B cell (primary cell): ENCODE measurements around the gene TWF2. TPM values are rescaled to one million over a fixed set of nuclear protein-coding genes. Genes with fewer than 3 reads are reported as not detected.

Source experiments
- ATAC-seq: fragments of 200-7000 bp; cut with Tn5 transposase; one replicate; pipeline ENCODE4 v1.10.0; 2021; ENCODE audit warnings: low read depth, mild to moderate bottlenecking, moderate number of reproducible peaks, moderate library complexity
- CTCF ChIA-PET: fragments of 350-600 bp; sonication (Branson Sonifier 250); formaldehyde crosslinking; loops from one replicate; lab custom pipeline; 2021; ENCODE audit warnings: antibody characterized with exemption, inconsistent platforms; lab: Charles Lee
- POLR2A ChIA-PET: fragments of 350-600 bp; sonication (Branson Sonifier 250); formaldehyde crosslinking; loops from one replicate; lab custom pipeline; 2021; ENCODE audit warnings: antibody characterized with exemption; lab: Charles Lee
- DNase-seq: peaks from one replicate; pipeline ENCODE4 v3.0.0; 2013
- H2AFZ ChIP-seq: 2 replicates; pipeline ENCODE4 v1.6.1; 2012; ENCODE audit warnings: mild to moderate bottlenecking, low read depth, low read length; ENCODE audit not compliant: insufficient read depth, poor library complexity, severe bottlenecking
- H3K27ac ChIP-seq, 2 donors: 1 replicate in 1 of 2; 2 replicates in 1 of 2; pipeline ENCODE4 v1.5.1; 2012 to 2013; ENCODE audit warnings: low read length in 2 of 2, mild to moderate bottlenecking in 2 of 2, moderate library complexity in 1 of 2
- H3K27me3 ChIP-seq, 4 experiments: fragments of 200-600 bp in 1 of 4; sonication (generic) in 1 of 4; replicated peaks in 1 of 4; 1 replicate in 2 of 4; 2 replicates in 2 of 4; pipeline versions ENCODE4 v1.6.1 to v1.7.0; 2013 to 2016; ENCODE audit warnings: low read length in 3 of 4, mild to moderate bottlenecking in 2 of 4, mixed read lengths in 1 of 4, moderate library complexity in 1 of 4; ENCODE audit not compliant: insufficient read depth in 4 of 4, control insufficient read depth in 3 of 4; ENCODE audit errors: control extremely low read depth in 1 of 4
- H3K36me3 ChIP-seq, 2 experiments: replicated peaks in 1 of 2; 1 replicate in 1 of 2; 2 replicates in 1 of 2; pipeline versions ENCODE4 v1.6.1 to v1.7.1; 2013; ENCODE audit warnings: low read length in 1 of 2; ENCODE audit not compliant: insufficient read depth in 2 of 2, control insufficient read depth in 1 of 2; ENCODE audit errors: control extremely low read depth in 1 of 2, extremely low read depth in 1 of 2
- H3K4me1 ChIP-seq, 2 donors: fragments of 200-600 bp in 1 of 2; sonication (generic) in 1 of 2; 1 replicate in 1 of 2; 2 replicates in 1 of 2; pipeline versions ENCODE4 v1.5.1 to v1.6.1; 2013 to 2017; ENCODE audit warnings: low read length in 2 of 2; ENCODE audit not compliant: control insufficient read depth in 2 of 2, insufficient read depth in 2 of 2
- H3K4me2 ChIP-seq: replicated peaks from 2 replicates; pipeline ENCODE3; 2012; ENCODE audit warnings: mild to moderate bottlenecking, low read depth, low read length; ENCODE audit not compliant: poor library complexity, severe bottlenecking
- H3K4me3 ChIP-seq, 5 experiments: fragments of 200-600 bp in 1 of 5; sonication (generic) in 1 of 5; 1 replicate in 3 of 5; 2 replicates in 2 of 5; pipeline versions ENCODE4 v1.5.1 to v1.7.0; 2011 to 2016; ENCODE audit warnings: low read length in 4 of 5, mild to moderate bottlenecking in 4 of 5, low read depth in 2 of 5, control low read depth in 1 of 5, moderate library complexity in 1 of 5; ENCODE audit not compliant: insufficient read depth in 1 of 5; ENCODE audit errors: control extremely low read depth in 1 of 5, extremely low read depth in 1 of 5
- H3K79me2 ChIP-seq: fragments of 200-600 bp; sonication (generic); one replicate; pipeline ENCODE4 v1.6.0; 2016; ENCODE audit warnings: low read length; ENCODE audit not compliant: control insufficient read depth, insufficient read depth
- H3K9ac ChIP-seq: fragments of 200-600 bp; sonication (generic); 2 replicates; pipeline ENCODE4 v1.6.1; 2017; ENCODE audit warnings: mild to moderate bottlenecking, low read length, moderate library complexity
- H3K9me3 ChIP-seq, 3 donors: one replicate each; pipeline versions ENCODE4 v1.6.1 to v1.7.1; 2013; ENCODE audit warnings: low read length in 2 of 3; ENCODE audit not compliant: control insufficient read depth in 2 of 3, insufficient read depth in 1 of 3; ENCODE audit errors: control extremely low read depth in 1 of 3
- H4K20me1 ChIP-seq: 2 replicates; pipeline ENCODE4 v1.6.0; 2012; ENCODE audit warnings: mild to moderate bottlenecking, low read length; ENCODE audit not compliant: insufficient read depth, control insufficient read depth, poor library complexity, severe bottlenecking
- H3K27ac Mint-ChIP-seq: one replicate; pipeline ENCODE4 v1.8.0; 2021; ENCODE audit warnings: mixed read lengths
- H3K27me3 Mint-ChIP-seq: one replicate; pipeline ENCODE4 v1.8.0; 2021; ENCODE audit warnings: mixed read lengths
- H3K4me1 Mint-ChIP-seq: one replicate; pipeline ENCODE4 v1.8.0; 2021; ENCODE audit warnings: mixed read lengths
- H3K4me3 Mint-ChIP-seq: one replicate; pipeline ENCODE4 v1.8.0; 2021; ENCODE audit warnings: mixed read lengths
- H3K9me3 Mint-ChIP-seq: one replicate; pipeline ENCODE4 v1.8.0; 2022; ENCODE audit warnings: mixed read lengths; ENCODE audit not compliant: insufficient read depth
- EZH2 ChIP-seq: IDR thresholded peaks from 2 replicates; pipeline ENCODE4 v1.6.1; 2012; ENCODE audit warnings: borderline replicate concordance, low read depth, mild to moderate bottlenecking, moderate library complexity, low read length; ENCODE audit not compliant: insufficient read depth, poor library complexity, severe bottlenecking
- WGBS: methylation state at CpG from one replicate; pipeline ENCODE4 v1.1.5; 2013; ENCODE audit warnings: missing lambda C conversion rate; ENCODE audit not compliant: insufficient coverage; 5-methylcytosine and 5-hydroxymethylcytosine counted together
- intact Hi-C: fragments of 100-400 bp; cut with micrococcal nuclease; formaldehyde crosslinking; loops from one replicate; pipeline ENCODE4 v1.10.0; 2022
- polyA plus RNA-seq: library from polyadenylated mRNA; depleted of rRNA; stranded (reverse); fragments of >200 nt; gene quantifications from 2 replicates; pipeline ENCODE4 v1.2.3, GENCODE V29; 2012
- total RNA-seq, 2 donors: library from RNA; stranded (reverse); fragments of 120-200 nt in 1 of 2; gene quantifications; 1 replicate in 1 of 2; 2 replicates in 1 of 2; pipeline versions ENCODE4 v1.2.3 to v1.2.4, GENCODE V29; 2013 to 2022
- TF ChIP-seq, protein P1 (sequence below): fragments of 200-600 bp; IDR thresholded peaks from one replicate; pipeline ENCODE4 v1.8.0; 2022; ENCODE audit warnings: antibody characterized with exemption, mild to moderate bottlenecking

The TWF2 gene
- total and polyA plus RNA-seq, 2 donors (not counting 1 experiment from before 2014, with no cell fraction given), result 60.3 to 88.2 TPM

DNA sequence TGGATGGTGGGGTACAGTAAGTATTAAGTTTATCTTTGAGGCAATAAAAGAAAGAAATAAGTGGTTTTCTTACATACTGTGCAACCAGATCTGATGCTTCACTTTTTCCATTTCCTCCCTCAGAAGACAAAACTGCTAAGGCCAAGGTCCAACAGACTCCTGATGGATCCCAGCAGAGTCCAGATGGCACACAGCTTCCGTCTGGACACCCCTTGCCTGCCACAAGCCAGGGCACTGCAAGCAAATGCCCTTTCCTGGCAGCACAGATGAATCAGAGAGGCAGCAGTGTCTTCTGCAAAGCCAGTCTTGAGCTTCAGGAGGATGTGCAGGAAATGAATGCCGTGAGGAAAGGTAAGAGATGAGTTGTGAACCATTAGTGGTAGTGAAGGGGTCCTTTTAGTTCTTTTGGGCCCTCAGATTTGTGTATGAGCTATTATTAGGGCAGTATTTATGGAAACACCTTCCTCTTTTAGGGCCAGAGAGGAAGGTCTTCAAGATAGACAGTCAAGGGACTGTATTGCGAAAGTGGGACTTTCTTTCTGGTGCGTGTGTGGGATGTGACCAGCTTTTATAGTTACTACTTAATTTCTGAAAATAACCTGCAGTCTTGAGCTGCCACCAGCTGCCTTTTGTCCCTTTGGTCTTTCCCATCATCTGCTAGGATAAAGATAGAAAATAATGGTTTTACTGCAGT lies 36.4 kb downstream of the TWF2 start:
- no peak overlapping the region for H3K4me3 Mint-ChIP-seq
- CTCF ChIA-PET, result interaction anchor here (1.2 kb wide), 1 partner anchor 10 kb away, joined by 3 read pairs; no protein-coding TSS in a partner anchor
- ATAC-seq (no peak), DNase-seq (no peak)
- peaks cover 25% of the 10 kb centered on the region for H3K79me2 ChIP-seq
- intact Hi-C loops, result no loop called here
- H4K20me1 ChIP-seq, result no peaks in the 10 kb centered on the region
- no peak overlapping the region for H2AFZ ChIP-seq
- peaks cover 34% of the 10 kb centered on the region for H3K4me1 Mint-ChIP-seq
- 87% methylated on average over 2 of the region's 4 CpGs for WGBS
- H3K9me3 ChIP-seq, result no peaks in the 10 kb centered on the region
- H3K27ac ChIP-seq, result no peak overlapping the region
- H3K4me2 ChIP-seq, result no peak overlapping the region
- no peak overlapping the region for H3K27ac Mint-ChIP-seq
- no peak overlapping the region for H3K4me3 ChIP-seq
- TF ChIP-seq, protein P1, sequence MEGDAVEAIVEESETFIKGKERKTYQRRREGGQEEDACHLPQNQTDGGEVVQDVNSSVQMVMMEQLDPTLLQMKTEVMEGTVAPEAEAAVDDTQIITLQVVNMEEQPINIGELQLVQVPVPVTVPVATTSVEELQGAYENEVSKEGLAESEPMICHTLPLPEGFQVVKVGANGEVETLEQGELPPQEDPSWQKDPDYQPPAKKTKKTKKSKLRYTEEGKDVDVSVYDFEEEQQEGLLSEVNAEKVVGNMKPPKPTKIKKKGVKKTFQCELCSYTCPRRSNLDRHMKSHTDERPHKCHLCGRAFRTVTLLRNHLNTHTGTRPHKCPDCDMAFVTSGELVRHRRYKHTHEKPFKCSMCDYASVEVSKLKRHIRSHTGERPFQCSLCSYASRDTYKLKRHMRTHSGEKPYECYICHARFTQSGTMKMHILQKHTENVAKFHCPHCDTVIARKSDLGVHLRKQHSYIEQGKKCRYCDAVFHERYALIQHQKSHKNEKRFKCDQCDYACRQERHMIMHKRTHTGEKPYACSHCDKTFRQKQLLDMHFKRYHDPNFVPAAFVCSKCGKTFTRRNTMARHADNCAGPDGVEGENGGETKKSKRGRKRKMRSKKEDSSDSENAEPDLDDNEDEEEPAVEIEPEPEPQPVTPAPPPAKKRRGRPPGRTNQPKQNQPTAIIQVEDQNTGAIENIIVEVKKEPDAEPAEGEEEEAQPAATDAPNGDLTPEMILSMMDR, result no peak
- no peak for TF ChIP-seq EZH2
- H3K36me3 ChIP-seq, result peaks cover 18 to 52% of the 10 kb centered on the region in 2 experiments
- peaks cover 16 to 25% of the 10 kb centered on the region in 2 donors for H3K4me1 ChIP-seq
- H3K27me3 Mint-ChIP-seq, result no peaks in the 10 kb centered on the region
- no peaks in the 10 kb centered on the region for H3K27me3 ChIP-seq
- POLR2A ChIA-PET, result no interaction called here
- no peak overlapping the region for H3K9ac ChIP-seq
- no peaks in the 10 kb centered on the region for H3K9me3 Mint-ChIP-seq

DNA sequence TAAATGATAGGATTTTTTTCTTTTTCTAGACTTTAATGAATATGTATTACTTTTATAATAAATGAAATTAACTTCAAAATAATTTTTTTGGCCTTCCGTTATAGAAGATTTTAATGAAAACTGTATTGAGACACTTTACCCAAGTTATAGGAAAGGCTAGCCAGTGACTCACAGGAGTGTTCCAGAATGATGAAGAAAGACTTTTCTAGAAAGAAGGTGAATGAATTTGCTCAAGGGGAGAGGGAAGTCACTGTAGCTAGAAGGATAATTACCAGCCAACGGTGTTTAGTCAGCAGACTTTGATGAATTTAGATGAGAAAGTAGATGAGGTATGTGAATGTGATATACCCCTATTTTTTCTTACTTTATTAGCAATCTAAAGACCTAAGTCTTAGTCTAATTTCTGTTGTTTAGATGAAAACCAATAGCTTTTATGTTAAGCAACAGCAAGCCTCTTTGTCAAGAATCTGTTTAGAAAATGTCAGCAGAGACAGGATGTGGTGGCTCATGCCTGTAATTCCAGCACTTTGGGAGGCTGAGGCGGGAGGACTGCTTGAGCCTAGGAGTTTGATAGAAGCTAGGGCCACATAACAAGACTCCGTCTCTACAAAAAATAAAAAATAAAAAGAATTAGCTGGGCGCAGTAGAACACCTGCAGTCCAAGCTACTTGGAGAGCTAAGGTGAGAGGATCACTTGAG lies 37.8 kb downstream of the TWF2 start:
- WGBS, result 80% methylated on average over 2 of the region's 5 CpGs
- H3K27ac Mint-ChIP-seq, result no peak overlapping the region
- no peaks in the 10 kb centered on the region for H3K27me3 Mint-ChIP-seq

More for the DNA sequence above, 37.8 kb downstream of the TWF2 start:
- H3K4me1 Mint-ChIP-seq, result peaks cover 42% of the 10 kb centered on the region
- H3K9ac ChIP-seq, result no peak overlapping the region
- H3K9me3 ChIP-seq, result no peaks in the 10 kb centered on the region
- no peak overlapping the region for H3K4me3 Mint-ChIP-seq
- H3K4me1 ChIP-seq, result peaks cover 19 to 33% of the 10 kb centered on the region in 2 donors
- no peaks in the 10 kb centered on the region for H3K9me3 Mint-ChIP-seq
- DNase-seq, result no peak
- POLR2A ChIA-PET, result no interaction called here
- CTCF ChIA-PET, result interaction anchor here (1.4 to 1.7 kb wide), 3 partner anchors 16 to 138 kb away, joined by 5 to 7 read pairs (median 6); no protein-coding TSS in a partner anchor
- no peak for ATAC-seq
- no peaks in the 10 kb centered on the region for H4K20me1 ChIP-seq
- H3K4me3 ChIP-seq, result no peak overlapping the region
- TF ChIP-seq, protein P1, result no peak
- no peak for TF ChIP-seq EZH2
- no peak overlapping the region for H2AFZ ChIP-seq
- intact Hi-C loops, result no loop called here
- H3K36me3 ChIP-seq, result peaks cover 18 to 46% of the 10 kb centered on the region in 2 experiments
- H3K27ac ChIP-seq, result no peak overlapping the region
- H3K4me2 ChIP-seq, result no peak overlapping the region
- no peaks in the 10 kb centered on the region for H3K27me3 ChIP-seq
- H3K79me2 ChIP-seq, result peaks cover 26% of the 10 kb centered on the region
